ENCODE measurements around the gene FSIP2.

The FSIP2 gene

GRCh38 chr2:185825557-185825956 lies 87.0 kb downstream of the FSIP2 start:
- no peak overlapping the region for H3K4me3 ChIP-seq (replicated peaks; ENCODE audit: low read depth, low read length)
- no peak for DNase-seq (ENCODE audit: low read depth)
- no peak for TF ChIP-seq CTCF (IDR thresholded peaks at IDR 0.05; ENCODE audit: low read length, missing control alignments)

- H3K4me3 ChIP-seq (replicated peaks; ENCODE audit: low read depth, low read length): no peak overlapping the region
- DNase-seq (ENCODE audit: low read depth): no peak
- no peak for TF ChIP-seq CTCF (IDR thresholded peaks at IDR 0.05; ENCODE audit: low read length, missing control alignments)
These were observed 89.7 kb downstream of the FSIP2 start for GRCh38 chr2:185828326-185828725.

DNA sequence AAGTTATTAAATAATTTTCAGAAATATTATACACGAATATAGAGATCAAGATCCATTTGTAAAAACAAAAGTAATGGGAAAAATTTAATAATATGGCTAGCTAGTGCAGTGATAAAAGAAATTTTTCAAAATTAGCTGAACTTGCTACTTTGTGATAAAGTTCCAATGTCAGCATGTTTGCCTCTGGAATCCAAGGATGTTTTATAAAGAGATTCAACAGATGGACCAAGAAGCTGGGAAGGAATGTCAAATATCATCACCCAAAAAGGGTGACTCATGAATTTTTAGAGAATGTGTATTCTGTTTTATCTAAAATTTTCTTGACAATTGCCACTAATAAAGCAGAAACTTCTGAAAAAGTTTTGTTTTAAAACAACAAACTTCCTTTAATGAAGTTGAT lies 95.3 kb downstream of the FSIP2 start:
- DNase-seq (ENCODE audit: low read depth): no peak
- TF ChIP-seq CTCF (IDR thresholded peaks at IDR 0.05; ENCODE audit: low read length, missing control alignments): no peak
- no peak overlapping the region for H3K4me3 ChIP-seq (replicated peaks; ENCODE audit: low read depth, low read length)

DNA sequence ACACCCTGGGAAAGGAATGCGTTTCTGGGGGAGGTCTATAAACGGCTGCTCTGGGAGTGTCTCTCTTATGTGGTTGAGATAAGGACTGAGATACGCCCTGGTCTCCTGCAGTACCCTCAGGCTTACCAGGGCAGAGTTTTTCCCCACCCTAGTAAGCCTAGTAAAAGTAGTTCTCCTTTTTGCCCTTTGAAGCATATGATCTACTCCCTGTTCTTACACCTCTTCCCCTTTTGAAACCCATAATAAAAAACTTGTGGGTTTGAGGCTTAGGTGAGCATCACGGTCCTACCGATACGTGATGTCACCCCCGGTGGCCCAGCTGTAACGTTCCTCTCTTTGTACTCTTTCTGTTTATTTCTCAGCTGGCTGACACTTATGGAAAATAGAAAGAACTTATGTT lies 97.4 kb downstream of the FSIP2 start:
- DNase-seq (ENCODE audit: low read depth): no peak

DNA sequence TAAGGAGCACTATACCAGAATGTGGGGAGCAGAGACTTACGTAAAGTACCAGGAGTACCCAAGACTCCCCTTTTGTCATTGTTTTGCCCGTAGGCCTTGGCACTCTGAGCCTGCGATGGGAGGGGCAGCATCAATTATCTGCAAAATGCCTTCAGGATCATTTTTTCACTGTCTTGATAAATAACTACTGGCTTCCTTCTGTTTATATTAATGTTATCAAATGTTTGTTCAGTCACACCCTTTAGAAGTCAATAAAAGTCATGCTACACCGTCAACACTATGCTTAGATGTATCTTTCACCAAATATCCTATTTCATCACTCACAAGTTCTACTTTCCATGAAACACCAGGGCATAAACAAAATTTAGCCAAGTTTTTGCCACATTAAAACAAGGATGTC lies 116.3 kb downstream of the FSIP2 start:
- DNase-seq (ENCODE audit: low read depth): no peak
- H3K4me3 ChIP-seq (replicated peaks; ENCODE audit: low read depth, low read length): no peak overlapping the region
- TF ChIP-seq CTCF (IDR thresholded peaks at IDR 0.05; ENCODE audit: low read length, missing control alignments): no peak

More for the DNA sequence above, 97.4 kb downstream of the FSIP2 start:
- TF ChIP-seq CTCF (IDR thresholded peaks at IDR 0.05; ENCODE audit: low read length, missing control alignments): no peak
- H3K4me3 ChIP-seq (replicated peaks; ENCODE audit: low read depth, low read length): no peak overlapping the region

GRCh38 chr2:185857691-185858090 lies 119.1 kb downstream of the FSIP2 start:
- H3K4me3 ChIP-seq (replicated peaks; ENCODE audit: low read depth, low read length): no peak overlapping the region
- DNase-seq (ENCODE audit: low read depth): no peak
- TF ChIP-seq CTCF (IDR thresholded peaks at IDR 0.05; ENCODE audit: low read length, missing control alignments): no peak

DNA sequence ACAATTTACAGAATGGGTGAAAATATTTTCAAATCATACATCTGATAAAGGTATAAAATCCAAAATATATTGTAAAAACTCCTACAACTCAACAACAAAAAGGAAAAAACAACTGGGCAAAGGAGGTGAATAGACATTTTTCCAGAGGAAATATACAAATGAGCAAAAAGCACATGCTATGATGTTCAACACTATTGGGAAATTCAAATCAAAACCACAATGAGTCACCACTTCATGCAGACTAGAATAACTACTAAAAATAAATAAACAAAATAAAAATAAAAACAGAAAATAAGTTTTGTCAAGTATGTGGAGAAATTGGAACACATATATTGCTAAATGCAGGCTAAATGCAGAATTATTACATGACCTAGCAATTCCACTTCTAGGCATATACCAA lies 120.9 kb downstream of the FSIP2 start:
- TF ChIP-seq CTCF (IDR thresholded peaks at IDR 0.05; ENCODE audit: low read length, missing control alignments): no peak
- peak; percentile 6 for DNase-seq (ENCODE audit: low read depth)

More for the DNA sequence above, 120.9 kb downstream of the FSIP2 start:
- H3K4me3 ChIP-seq (replicated peaks; ENCODE audit: low read depth, low read length): no peak overlapping the region
